HG03342 (cell line): ENCODE results near the gene ANXA6.

Experiments used
- ATAC-seq: cut with Tn5 transposase; IDR thresholded peaks from one replicate; pipeline ENCODE4 v1.9.1; 2021; ENCODE audit warnings: mild to moderate bottlenecking, moderate library complexity; ENCODE audit not compliant: unreplicated experiment

Gene ANXA6

GRCh38 chr5:151085517-151086041 is 72.0 kb downstream of the ANXA6 start:
- no peak for ATAC-seq

- no peak for ATAC-seq
These were observed 73.2 kb downstream of the ANXA6 start for GRCh38 chr5:151084363-151084762.

- ATAC-seq = no peak
These were observed 74.4 kb downstream of the ANXA6 start for GRCh38 chr5:151083081-151083676.

- no peak for ATAC-seq
These were observed 75.2 kb downstream of the ANXA6 start for GRCh38 chr5:151082282-151082902.

GRCh38 chr5:151081431-151082281 is 75.9 kb downstream of the ANXA6 start:
- ATAC-seq = no peak

GRCh38 chr5:151080613-151081430 is 76.8 kb downstream of the ANXA6 start, which contains the start of gene TNIP1:
Gene TNIP1, minus strand, starts transcription at chr5:151081034. Its CDS starts 15,939 bp downstream, at chr5:151065095.
- ATAC-seq = peak; percentile 76

GRCh38 chr5:151079838-151080612 is 77.6 kb downstream of the ANXA6 start:
- no peak for ATAC-seq

- peak; percentile 53 for ATAC-seq
These were observed 78.9 kb downstream of the ANXA6 start for GRCh38 chr5:151078490-151079262.

GRCh38 chr5:151077967-151078366 is 79.6 kb downstream of the ANXA6 start:
- no peak for ATAC-seq

GRCh38 chr5:151077419-151077818 is 80.2 kb downstream of the ANXA6 start:
- ATAC-seq = no peak

- no peak for ATAC-seq
These were observed 81.0 kb downstream of the ANXA6 start for GRCh38 chr5:151076616-151077015.

GRCh38 chr5:151075698-151076331 is 81.8 kb downstream of the ANXA6 start:
- no peak for ATAC-seq

- ATAC-seq = no peak
These were observed 83.0 kb downstream of the ANXA6 start for GRCh38 chr5:151074557-151074956.

GRCh38 chr5:151073280-151073679 is 84.3 kb downstream of the ANXA6 start:
- no peak for ATAC-seq

- ATAC-seq = no peak
These were observed 85.0 kb downstream of the ANXA6 start for GRCh38 chr5:151072630-151073025.

GRCh38 chr5:151071848-151072629 is 85.5 kb downstream of the ANXA6 start:
- ATAC-seq = no peak

GRCh38 chr5:151071021-151071420 is 86.6 kb downstream of the ANXA6 start:
- no peak for ATAC-seq

- ATAC-seq = no peak
These were observed 87.1 kb downstream of the ANXA6 start for GRCh38 chr5:151070449-151070848.
